DOHH2 (cell line): ENCODE measurements around the gene CYP1A2.
A peak's percentile ranks its signal among the peaks of the same experiment; 100 is the strongest.
"Not testable (repeated sequence)": the region's sequence is repeated elsewhere in the genome, so short reads cannot be mapped to it uniquely, and the experiment has no call there.

ENCODE experiments used
- H3F3A ChIP-seq: fragments of 200-600 bp; sonication (generic), shearing (Covaris generic); 2 replicates; pipeline ENCODE4 v1.6.0; 2016; ENCODE audit warnings: antibody characterized with exemption, mild to moderate bottlenecking; ENCODE audit not compliant: control insufficient read depth, insufficient read depth
- H3K27ac ChIP-seq: fragments of 200-600 bp; sonication (generic); 2 replicates; pipeline ENCODE4 v1.5.1; 2014; ENCODE audit warnings: low read depth, mild to moderate bottlenecking, low read length, moderate library complexity
- H3K27me3 ChIP-seq: fragments of 200-600 bp; sonication (generic); 2 replicates; pipeline ENCODE4 v1.6.1; 2014; ENCODE audit warnings: mild to moderate bottlenecking, low read length, mixed read lengths; ENCODE audit not compliant: control insufficient read depth
- H3K36me3 ChIP-seq: fragments of 200-600 bp; sonication (generic); 2 replicates; pipeline ENCODE4 v1.6.1; 2014; ENCODE audit warnings: mild to moderate bottlenecking, low read length, moderate library complexity, mixed read lengths; ENCODE audit not compliant: control insufficient read depth
- H3K4me1 ChIP-seq: fragments of 200-600 bp; sonication (generic); 2 replicates; pipeline ENCODE4 v1.6.1; 2014; ENCODE audit warnings: mild to moderate bottlenecking, low read length, mixed read lengths; ENCODE audit not compliant: control insufficient read depth
- H3K4me2 ChIP-seq: fragments of 200-600 bp; sonication (generic); 2 replicates; pipeline ENCODE4 v1.6.0; 2014; ENCODE audit warnings: mild to moderate bottlenecking, low read length, moderate library complexity
- H3K4me3 ChIP-seq: fragments of 200-600 bp; sonication (generic); 2 replicates; pipeline ENCODE4 v1.5.1; 2014; ENCODE audit warnings: mild to moderate bottlenecking, low read length, mixed read lengths
- H3K79me2 ChIP-seq: fragments of 200-600 bp; sonication (generic); 2 replicates; pipeline ENCODE4 v1.6.1; 2014; ENCODE audit warnings: mild to moderate bottlenecking, low read length, mixed read lengths; ENCODE audit not compliant: control insufficient read depth
- H3K9me2 ChIP-seq: fragments of 200-600 bp; sonication (generic); replicated peaks from 2 replicates; pipeline ENCODE4 v1.6.1; 2014; ENCODE audit warnings: mild to moderate bottlenecking, low read length, mixed read lengths; ENCODE audit not compliant: control insufficient read depth
- H3K9me3 ChIP-seq: fragments of 200-600 bp; sonication (generic); 2 replicates; pipeline ENCODE4 v1.6.1; 2014; ENCODE audit warnings: antibody characterized with exemption, low read length, mixed read lengths; ENCODE audit not compliant: control insufficient read depth, insufficient read depth
- H4K20me1 ChIP-seq: fragments of 200-600 bp; sonication (generic); 2 replicates; pipeline ENCODE4 v1.6.0; 2014; ENCODE audit warnings: low read depth, mild to moderate bottlenecking, antibody characterized with exemption, low read length, moderate library complexity; ENCODE audit not compliant: control insufficient read depth, insufficient read depth
- EZH2phosphoT487 ChIP-seq: fragments of 200-600 bp; sonication (generic); IDR thresholded peaks from 2 replicates; pipeline ENCODE4 v1.6.1; 2017; ENCODE audit warnings: borderline replicate concordance, mild to moderate bottlenecking, antibody characterized with exemption, low read length, moderate library complexity, mixed read lengths
- TF ChIP-seq, protein P1 (sequence below): fragments of 200-600 bp; sonication (generic); IDR thresholded peaks from one replicate; pipeline ENCODE4 v1.5.1; 2014; ENCODE audit warnings: antibody characterized with exemption, mild to moderate bottlenecking, low read depth, low read length; ENCODE audit not compliant: poor library complexity, severe bottlenecking

Gene CYP1A2

DNA sequence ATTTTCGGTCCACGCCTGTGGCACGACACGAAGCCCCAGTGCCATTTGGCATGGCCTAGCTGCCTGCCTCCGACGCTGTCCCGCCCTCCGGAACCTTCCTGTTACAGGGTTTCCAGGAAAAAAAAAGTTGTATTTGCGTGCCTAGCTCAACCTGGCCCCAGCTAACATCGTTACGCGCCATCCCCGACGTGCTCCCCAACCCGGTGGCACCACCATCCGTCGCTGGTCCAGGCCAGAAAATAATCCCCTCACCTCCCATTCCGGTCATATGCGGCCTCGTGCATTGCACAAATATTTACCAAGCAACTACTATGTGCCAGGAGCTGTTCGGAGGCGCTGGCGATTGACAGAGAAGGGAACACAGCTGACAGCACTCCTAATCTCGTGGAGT lies 21.9 kb upstream of the CYP1A2 start:
- TF ChIP-seq EZH2phosphoT487: no peak
- TF ChIP-seq, protein P1, sequence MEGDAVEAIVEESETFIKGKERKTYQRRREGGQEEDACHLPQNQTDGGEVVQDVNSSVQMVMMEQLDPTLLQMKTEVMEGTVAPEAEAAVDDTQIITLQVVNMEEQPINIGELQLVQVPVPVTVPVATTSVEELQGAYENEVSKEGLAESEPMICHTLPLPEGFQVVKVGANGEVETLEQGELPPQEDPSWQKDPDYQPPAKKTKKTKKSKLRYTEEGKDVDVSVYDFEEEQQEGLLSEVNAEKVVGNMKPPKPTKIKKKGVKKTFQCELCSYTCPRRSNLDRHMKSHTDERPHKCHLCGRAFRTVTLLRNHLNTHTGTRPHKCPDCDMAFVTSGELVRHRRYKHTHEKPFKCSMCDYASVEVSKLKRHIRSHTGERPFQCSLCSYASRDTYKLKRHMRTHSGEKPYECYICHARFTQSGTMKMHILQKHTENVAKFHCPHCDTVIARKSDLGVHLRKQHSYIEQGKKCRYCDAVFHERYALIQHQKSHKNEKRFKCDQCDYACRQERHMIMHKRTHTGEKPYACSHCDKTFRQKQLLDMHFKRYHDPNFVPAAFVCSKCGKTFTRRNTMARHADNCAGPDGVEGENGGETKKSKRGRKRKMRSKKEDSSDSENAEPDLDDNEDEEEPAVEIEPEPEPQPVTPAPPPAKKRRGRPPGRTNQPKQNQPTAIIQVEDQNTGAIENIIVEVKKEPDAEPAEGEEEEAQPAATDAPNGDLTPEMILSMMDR: no peak
- Histone ChIP-seq H3K79me2 (no peaks in the 10 kb centered on the region), H3K9me3 (no peaks in the 10 kb centered on the region), H3K27ac (no peak overlapping the region), H3K27me3 (peaks cover 37% of the 10 kb centered on the region), H3K4me1 (peaks cover 9% of the 10 kb centered on the region; the same call in 1 of the 2 replicates), H3K4me3 (peak overlapping the region; percentile 61), H4K20me1 (no peaks in the 10 kb centered on the region), H3K4me2 (peak overlapping the region; percentile 68; the same call in 1 of the 2 replicates), H3K36me3 (no peaks in the 10 kb centered on the region), H3F3A (no peaks in the 10 kb centered on the region), H3K9me2 (no peaks in the 10 kb centered on the region)

DNA sequence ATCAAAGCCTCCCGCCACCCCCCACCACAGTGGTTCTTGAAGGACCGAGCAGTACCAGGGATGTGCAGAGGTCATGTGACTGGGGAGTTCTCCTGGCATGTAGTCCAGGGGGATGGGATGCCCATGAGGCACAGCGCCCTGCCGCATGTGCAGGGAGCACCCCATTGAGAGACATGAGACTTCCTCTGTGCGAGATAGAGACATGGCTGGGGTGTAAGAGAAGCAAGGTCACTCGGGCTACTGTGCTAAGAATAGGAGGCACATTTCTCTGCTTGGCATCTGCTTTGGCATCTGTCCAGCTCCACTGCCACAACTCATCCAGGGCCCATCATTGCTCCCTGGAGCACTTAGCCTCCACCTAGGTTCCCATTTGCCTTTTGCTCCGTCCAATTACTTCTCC lies 20.9 kb upstream of the CYP1A2 start:
- H3K9me2 ChIP-seq: no peaks in the 10 kb centered on the region
- H3K36me3 ChIP-seq: no peaks in the 10 kb centered on the region
- no peak overlapping the region for H3K4me2 ChIP-seq
- H3K4me3 ChIP-seq: no peak overlapping the region
- H3K27ac ChIP-seq: no peak overlapping the region
- peaks cover 9% of the 10 kb centered on the region; the same call in 1 of the 2 replicates for H3K4me1 ChIP-seq
- no peaks in the 10 kb centered on the region for H3K9me3 ChIP-seq
- no peaks in the 10 kb centered on the region for H4K20me1 ChIP-seq
- TF ChIP-seq, protein P1: no peak
- TF ChIP-seq EZH2phosphoT487: no peak
- H3K79me2 ChIP-seq: no peaks in the 10 kb centered on the region
- no peaks in the 10 kb centered on the region for H3F3A ChIP-seq
- H3K27me3 ChIP-seq: peaks cover 40% of the 10 kb centered on the region

DNA sequence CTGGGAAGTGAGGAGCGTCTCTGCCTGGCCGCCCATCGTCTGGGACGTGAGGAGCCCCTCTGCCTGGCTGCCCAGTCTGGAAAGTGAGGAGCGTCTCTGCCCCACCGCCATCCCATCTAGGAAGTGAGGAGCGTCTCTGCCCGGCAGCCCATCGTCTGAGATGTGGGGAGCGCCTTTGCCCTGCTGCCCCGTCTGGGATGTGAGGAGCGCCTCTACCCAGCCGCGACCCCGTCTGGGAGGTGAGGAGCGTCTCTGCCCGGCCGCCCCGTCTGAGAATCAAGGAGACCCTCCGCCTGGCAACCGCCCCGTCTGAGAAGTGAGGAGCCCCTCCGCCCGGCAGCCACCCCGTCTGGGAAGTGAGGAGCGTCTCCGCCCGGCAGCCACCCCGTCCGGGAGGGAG lies 19.9 kb upstream of the CYP1A2 start:
- not testable (repeated sequence) for H3K36me3 ChIP-seq, H4K20me1 ChIP-seq, H3K4me2 ChIP-seq, H3K4me3 ChIP-seq, H3K9me2 ChIP-seq, H3K27ac ChIP-seq, H3F3A ChIP-seq, H3K79me2 ChIP-seq, H3K9me3 ChIP-seq, H3K4me1 ChIP-seq
- peaks cover 37% of the 10 kb centered on the region for H3K27me3 ChIP-seq

DNA sequence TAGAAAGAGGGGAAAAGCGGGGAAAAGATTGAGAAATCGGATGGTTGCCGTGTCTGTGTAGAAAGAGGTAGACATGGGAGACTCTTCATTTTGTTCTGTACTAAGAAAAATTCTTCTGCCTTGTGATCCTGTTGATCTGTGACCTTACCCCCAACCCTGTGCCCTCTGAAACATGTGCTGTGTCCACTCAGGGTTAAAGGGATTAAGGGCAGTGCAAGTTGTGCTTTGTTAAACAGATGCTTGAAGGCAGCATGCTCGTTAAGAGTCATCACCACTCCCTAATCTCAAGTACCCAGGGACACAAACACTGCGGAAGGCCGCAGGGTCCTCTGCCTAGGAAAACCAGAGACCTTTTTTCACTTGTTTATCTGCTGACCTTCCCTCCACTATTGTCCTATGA lies 19.3 kb upstream of the CYP1A2 start:
- H3K36me3 ChIP-seq, H3K4me2 ChIP-seq, H3K4me1 ChIP-seq, H3K9me2 ChIP-seq, H3K9me3 ChIP-seq, H4K20me1 ChIP-seq, H3K27ac ChIP-seq, H3K4me3 ChIP-seq, H3F3A ChIP-seq, H3K79me2 ChIP-seq: not testable (repeated sequence)
- peaks cover 30% of the 10 kb centered on the region for H3K27me3 ChIP-seq
